Measurements from ENCODE around the gene IDH3A.

GRCh38 chr15:78147566-78147965 is 1.6 kb upstream of the IDH3A start:
- TF ChIP-seq, protein P1, sequence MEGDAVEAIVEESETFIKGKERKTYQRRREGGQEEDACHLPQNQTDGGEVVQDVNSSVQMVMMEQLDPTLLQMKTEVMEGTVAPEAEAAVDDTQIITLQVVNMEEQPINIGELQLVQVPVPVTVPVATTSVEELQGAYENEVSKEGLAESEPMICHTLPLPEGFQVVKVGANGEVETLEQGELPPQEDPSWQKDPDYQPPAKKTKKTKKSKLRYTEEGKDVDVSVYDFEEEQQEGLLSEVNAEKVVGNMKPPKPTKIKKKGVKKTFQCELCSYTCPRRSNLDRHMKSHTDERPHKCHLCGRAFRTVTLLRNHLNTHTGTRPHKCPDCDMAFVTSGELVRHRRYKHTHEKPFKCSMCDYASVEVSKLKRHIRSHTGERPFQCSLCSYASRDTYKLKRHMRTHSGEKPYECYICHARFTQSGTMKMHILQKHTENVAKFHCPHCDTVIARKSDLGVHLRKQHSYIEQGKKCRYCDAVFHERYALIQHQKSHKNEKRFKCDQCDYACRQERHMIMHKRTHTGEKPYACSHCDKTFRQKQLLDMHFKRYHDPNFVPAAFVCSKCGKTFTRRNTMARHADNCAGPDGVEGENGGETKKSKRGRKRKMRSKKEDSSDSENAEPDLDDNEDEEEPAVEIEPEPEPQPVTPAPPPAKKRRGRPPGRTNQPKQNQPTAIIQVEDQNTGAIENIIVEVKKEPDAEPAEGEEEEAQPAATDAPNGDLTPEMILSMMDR (IDR thresholded peaks at IDR 0.05; ENCODE audit: low read depth, low read length): no peak
- TF ChIP-seq POLR2A (IDR thresholded peaks at IDR 0.05; ENCODE audit: extremely low read depth, insufficient read length) (no peak), MAX (IDR thresholded peaks at IDR 0.05; ENCODE audit: low read depth, low read length) (no peak)

All from NB4 (cell line).